RWPE1 (cell line): ENCODE results near the gene RPS25.

Source experiments
- CTCF ChIA-PET: fragments of 350-600 bp; sonication (Branson Sonifier 250); formaldehyde crosslinking; extraction: SDS; loops from one replicate; lab custom pipeline; 2021; lab: Yijun Ruan, JAX
- POLR2A ChIA-PET: fragments of 400-600 bp; formaldehyde crosslinking; extraction: SDS; loops from one replicate; lab custom pipeline; 2020; ENCODE audit warnings: antibody characterized with exemption; ENCODE audit not compliant: low non-redundant PET; lab: Yijun Ruan, JAX
- DNase-seq: peaks from one replicate; pipeline ENCODE4 v3.0.0; 2012; ENCODE audit warnings: low spot score
- H3K27ac ChIP-seq: fragments of 450-650 bp; 2 replicates; pipeline ENCODE4 v1.5.1; 2017
- CTCF ChIP-seq: fragments of 450-650 bp; conservative IDR thresholded peaks from 2 replicates; pipeline ENCODE4 v1.5.1; 2017; ENCODE audit warnings: low read depth, mild to moderate bottlenecking

Gene RPS25

GRCh38 chr11:119026970-119027369 is 8.8 kb upstream of the RPS25 start:
- ChIA-PET POLR2A (no interaction called here), CTCF (interaction anchor here (0.7 kb wide), 1 partner anchor 8 kb away, joined by 3 read pairs; no protein-coding TSS in a partner anchor)
- peak overlapping the region; percentile 81 for H3K27ac ChIP-seq
- TF ChIP-seq CTCF, result no peak
- DNase-seq, result no peak

- CTCF ChIA-PET, result interaction anchor here (0.6 kb wide), 1 partner anchor 1439 kb away, joined by 3 read pairs; no protein-coding TSS in a partner anchor
- TF ChIP-seq CTCF, result no peak
- DNase-seq, result no peak
- peak overlapping the region; percentile 81 for H3K27ac ChIP-seq
- POLR2A ChIA-PET, result no interaction called here
Measured at GRCh38 chr11:119025978-119026766, 8.0 kb upstream of the RPS25 start.

- TF ChIP-seq CTCF, result no peak
- DNase-seq, result no peak
- peak overlapping the region; percentile 81 for H3K27ac ChIP-seq
- CTCF ChIA-PET, result interaction anchor here (0.6 kb wide), 1 partner anchor 1439 kb away, joined by 3 read pairs; no protein-coding TSS in a partner anchor
- POLR2A ChIA-PET, result no interaction called here
Measured at GRCh38 chr11:119025541-119025940, 7.4 kb upstream of the RPS25 start.

GRCh38 chr11:119025099-119025473 is 6.9 kb upstream of the RPS25 start:
- peak overlapping the region; percentile 81 for H3K27ac ChIP-seq
- ChIA-PET POLR2A (no interaction called here), CTCF (interaction anchor here (0.6 kb wide), 1 partner anchor 1438 kb away, joined by 3 read pairs; no protein-coding TSS in a partner anchor)
- TF ChIP-seq CTCF, result no peak
- DNase-seq, result no peak

- POLR2A ChIA-PET, result no interaction called here
- CTCF ChIA-PET, result no interaction called here
- no peak for DNase-seq
- TF ChIP-seq CTCF, result no peak
- H3K27ac ChIP-seq, result peak overlapping the region; percentile 81
Measured at GRCh38 chr11:119024430-119025098, 6.4 kb upstream of the RPS25 start.

GRCh38 chr11:119023741-119024140 is 5.6 kb upstream of the RPS25 start:
- ChIA-PET CTCF (no interaction called here), POLR2A (no interaction called here)
- no peak for TF ChIP-seq CTCF
- no peak for DNase-seq
- H3K27ac ChIP-seq, result no peak overlapping the region
